Measurements from ENCODE around the gene FGR. TPM values are rescaled to one million over a fixed set of nuclear protein-coding genes. Genes with fewer than 3 reads are reported as not detected.
A peak's percentile ranks its signal among the peaks of the same experiment; 100 is the strongest.

Gene FGR
- total RNA-seq, 2 donors from 2014 or later, result 1.2 TPM; not detected in 1

DNA sequence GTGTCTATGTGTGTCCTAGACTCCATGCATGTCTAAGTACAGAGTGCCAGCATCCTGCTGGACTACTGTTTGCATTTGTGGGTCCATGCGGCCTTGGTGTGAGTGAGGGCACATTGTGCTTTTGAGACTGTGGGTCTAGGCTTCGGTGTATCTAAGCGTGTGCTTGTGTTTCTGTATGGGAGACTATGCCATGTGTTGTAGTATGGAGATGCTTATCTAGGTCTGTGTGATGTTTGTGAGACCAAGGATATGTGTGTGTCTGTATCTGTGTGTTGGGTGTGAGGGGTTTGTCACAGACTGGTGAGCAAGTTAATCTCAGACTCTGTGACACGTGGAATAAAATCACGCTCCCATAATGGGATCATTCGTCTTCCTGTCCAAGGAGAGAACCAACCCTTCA is 45.5 kb downstream of the FGR start:
- no peaks in the 10 kb centered on the region for H3K27me3 Mint-ChIP-seq
- H3K4me3 Mint-ChIP-seq, result no peak overlapping the region
- no peak overlapping the region for H3K27ac Mint-ChIP-seq
- ATAC-seq (replicated peaks), result no peak
- H3K36me3 Mint-ChIP-seq (ENCODE audit: low read depth), result no peaks in the 10 kb centered on the region
- no peaks in the 10 kb centered on the region for H3K9me3 Mint-ChIP-seq
- H3K4me1 Mint-ChIP-seq, result no peaks in the 10 kb centered on the region

DNA sequence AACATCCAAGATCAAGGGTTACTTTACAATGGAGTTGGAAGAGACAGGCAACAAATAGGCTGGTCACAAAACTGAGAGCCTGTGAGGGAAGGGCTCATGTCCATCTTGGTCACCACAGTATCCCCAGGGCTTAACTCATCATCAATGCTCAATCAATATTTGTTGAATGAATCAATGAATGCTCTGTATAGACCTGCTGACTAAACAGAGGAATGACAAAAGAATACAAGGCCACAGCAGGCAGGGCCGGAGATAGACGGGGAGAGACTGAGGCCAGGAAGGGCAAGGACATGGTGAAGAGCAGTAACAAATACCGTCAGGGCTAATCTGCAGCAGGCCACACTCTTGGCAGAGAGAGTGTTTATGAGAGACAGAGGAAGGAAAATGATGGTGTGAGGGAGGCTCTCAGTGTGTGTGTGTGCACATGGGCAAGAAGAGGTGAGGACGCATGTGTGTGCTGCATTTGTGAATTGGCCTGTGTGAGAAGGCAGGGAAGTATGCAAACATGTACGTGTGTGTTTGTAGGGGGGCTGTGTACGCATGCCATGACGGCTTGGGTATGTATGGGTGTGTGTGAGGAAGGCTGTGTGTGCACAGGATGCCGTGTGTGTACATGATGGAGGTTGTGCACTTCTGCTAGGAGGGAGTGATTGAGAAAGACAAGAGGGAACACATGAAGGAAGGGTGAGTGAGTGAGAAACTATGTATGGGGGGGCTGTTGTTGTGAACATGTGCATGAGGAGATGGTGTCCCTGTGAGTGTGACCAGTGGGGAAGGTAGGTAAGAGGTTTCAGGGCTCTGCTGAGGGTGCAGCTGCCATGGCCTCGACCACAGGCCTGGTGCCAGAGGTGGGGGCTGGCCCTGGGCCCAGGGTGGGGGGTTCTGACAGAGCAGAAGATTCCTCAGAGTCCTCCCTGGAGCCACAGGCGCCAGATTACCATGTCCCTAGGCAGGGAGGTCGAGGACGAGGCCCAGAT is 46.4 kb downstream of the FGR start:
- no peaks in the 10 kb centered on the region for H3K36me3 Mint-ChIP-seq (ENCODE audit: low read depth)
- H3K4me3 Mint-ChIP-seq, result no peak overlapping the region
- H3K4me1 Mint-ChIP-seq, result peaks cover under 1% of the 10 kb centered on the region
- no peak for ATAC-seq (replicated peaks)
- no peak overlapping the region for H3K27ac Mint-ChIP-seq
- no peaks in the 10 kb centered on the region for H3K27me3 Mint-ChIP-seq
- no peaks in the 10 kb centered on the region for H3K9me3 Mint-ChIP-seq

DNA sequence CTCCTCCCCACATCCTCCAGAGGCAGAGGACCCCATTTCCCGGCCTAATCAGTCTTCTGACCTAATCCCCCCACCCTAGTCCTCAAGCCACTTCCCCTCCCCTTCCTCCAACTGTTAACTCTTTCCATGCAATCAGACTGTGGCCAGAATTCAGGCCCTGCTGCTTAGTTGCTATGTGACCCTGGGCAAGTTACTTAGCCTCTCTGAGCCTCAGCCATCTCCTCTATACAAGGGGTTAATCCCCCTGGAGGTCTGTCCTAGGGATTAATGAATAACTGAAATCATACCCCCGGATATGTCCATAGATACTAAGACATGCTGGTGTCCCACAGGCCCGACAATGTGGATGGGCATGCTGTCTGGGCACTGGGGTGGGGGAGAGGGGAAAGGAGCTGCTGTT is 49.3 kb downstream of the FGR start:
- no peak for ATAC-seq (replicated peaks)
- Mint-ChIP-seq H3K27ac (no peak overlapping the region), H3K27me3 (peaks cover 3% of the 10 kb centered on the region), H3K9me3 (no peaks in the 10 kb centered on the region), H3K4me3 (no peak overlapping the region), H3K4me1 (peaks cover 16% of the 10 kb centered on the region), H3K36me3 (ENCODE audit: low read depth) (peaks cover 5% of the 10 kb centered on the region)

DNA sequence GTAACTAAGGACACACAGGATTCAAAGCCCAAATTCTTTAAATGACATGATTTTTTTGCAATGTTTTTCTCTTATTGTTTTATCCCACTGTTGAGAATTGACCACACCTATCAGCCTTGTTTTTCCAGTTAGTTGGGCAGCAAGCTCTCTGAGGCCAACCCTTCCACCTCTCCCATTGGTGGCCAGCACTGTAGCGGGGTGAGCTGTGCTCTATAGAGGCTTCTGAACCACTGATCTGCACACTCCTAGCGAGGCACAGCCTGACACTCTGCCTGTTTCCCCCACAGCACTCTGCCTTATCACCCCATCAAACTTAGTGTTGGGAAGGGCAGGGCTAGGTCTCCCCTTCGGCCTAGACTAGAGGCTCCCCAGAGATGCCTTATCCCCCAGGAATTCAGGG is 50.5 kb downstream of the FGR start:
- ATAC-seq (replicated peaks), result no peak
- peaks cover 16% of the 10 kb centered on the region for H3K4me1 Mint-ChIP-seq
- H3K27me3 Mint-ChIP-seq, result peaks cover 3% of the 10 kb centered on the region
- no peaks in the 10 kb centered on the region for H3K9me3 Mint-ChIP-seq
- no peak overlapping the region for H3K27ac Mint-ChIP-seq
- no peak overlapping the region for H3K4me3 Mint-ChIP-seq
- peaks cover 5% of the 10 kb centered on the region for H3K36me3 Mint-ChIP-seq (ENCODE audit: low read depth)

DNA sequence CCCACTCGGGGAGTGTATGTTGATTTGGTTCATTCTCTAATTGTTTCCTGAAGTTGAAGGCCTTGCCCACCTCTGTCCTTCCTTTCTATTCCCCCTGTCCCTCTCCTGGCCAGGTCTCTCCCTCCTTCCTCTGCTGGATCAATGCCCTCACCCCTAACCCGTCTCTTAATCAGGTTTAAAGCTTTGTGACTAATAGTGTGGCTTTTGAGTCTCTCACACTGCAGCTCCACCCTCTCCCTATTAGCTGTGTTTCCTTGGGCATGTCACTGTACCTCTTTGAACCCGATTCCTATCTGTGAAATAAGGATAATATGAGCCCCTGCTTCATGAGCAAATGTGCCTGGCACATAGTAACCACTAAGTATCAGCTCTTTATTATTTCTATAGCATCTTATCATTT is 51.5 kb downstream of the FGR start:
- H3K9me3 Mint-ChIP-seq, result no peaks in the 10 kb centered on the region
- H3K36me3 Mint-ChIP-seq (ENCODE audit: low read depth), result peaks cover 5% of the 10 kb centered on the region
- no peak overlapping the region for H3K4me3 Mint-ChIP-seq
- H3K27me3 Mint-ChIP-seq, result peaks cover 3% of the 10 kb centered on the region
- peak overlapping the region; percentile 47 for H3K27ac Mint-ChIP-seq
- H3K4me1 Mint-ChIP-seq, result peaks cover 16% of the 10 kb centered on the region
- ATAC-seq (replicated peaks), result no peak

DNA sequence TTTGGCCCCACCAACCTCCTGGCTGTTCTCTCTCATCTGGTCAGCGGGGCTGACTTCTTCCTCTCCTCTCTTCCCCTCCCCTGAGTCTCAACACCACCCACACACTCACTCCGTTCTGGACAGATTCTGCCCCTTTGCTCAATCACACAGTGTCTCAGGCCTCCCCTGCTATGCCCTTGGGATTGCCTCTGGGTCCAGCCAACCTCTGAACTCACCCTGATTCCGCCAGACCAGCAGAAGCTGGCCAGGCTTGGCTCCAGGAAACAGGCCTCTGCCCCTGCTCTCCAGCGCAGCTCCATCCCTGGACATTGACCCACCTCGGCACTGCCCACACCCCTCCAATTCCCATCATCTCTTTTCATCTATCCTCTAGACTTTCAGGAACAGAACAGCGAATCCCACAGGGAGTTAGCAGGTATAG is 53.2 kb downstream of the FGR start:
- peaks cover 5% of the 10 kb centered on the region for H3K36me3 Mint-ChIP-seq (ENCODE audit: low read depth)
- H3K27me3 Mint-ChIP-seq, result peaks cover 4% of the 10 kb centered on the region
- peaks cover 16% of the 10 kb centered on the region for H3K4me1 Mint-ChIP-seq
- peak overlapping the region; percentile 73 for H3K27ac Mint-ChIP-seq
- ATAC-seq (replicated peaks), result no peak
- no peak overlapping the region for H3K4me3 Mint-ChIP-seq
- H3K9me3 Mint-ChIP-seq, result no peaks in the 10 kb centered on the region

DNA sequence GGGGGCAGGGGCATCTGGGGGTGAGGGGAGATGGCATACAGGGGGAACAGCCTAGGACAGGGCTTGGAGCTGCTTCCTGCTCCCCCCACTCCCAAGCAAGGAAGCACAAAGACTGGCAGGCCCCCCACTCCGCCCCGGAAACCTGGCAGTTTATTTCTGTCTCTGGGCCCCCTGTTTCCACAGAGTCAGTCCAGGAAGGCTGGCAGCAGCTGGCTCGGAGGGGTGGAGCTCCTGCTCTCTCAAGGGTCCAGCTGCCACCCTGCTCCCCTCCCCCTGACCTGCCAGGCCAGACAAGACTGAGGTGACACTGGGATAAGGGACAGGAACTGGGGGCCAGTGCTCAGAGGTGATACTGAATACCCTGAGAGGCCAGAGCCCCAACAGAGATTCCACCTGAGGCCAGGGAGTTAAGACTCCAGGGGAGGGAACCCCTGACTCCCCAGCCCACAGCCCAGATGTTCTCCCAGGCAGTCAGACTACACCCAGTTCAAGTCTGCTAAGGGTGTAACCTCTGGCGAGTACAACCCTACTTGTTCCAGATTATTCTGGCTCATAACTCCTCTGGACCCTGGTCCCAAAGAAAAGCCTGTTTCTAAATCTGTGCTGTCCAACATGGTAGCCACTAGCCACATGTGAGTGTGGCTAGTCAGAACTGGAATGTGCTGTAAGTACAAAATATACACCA is 57.3 kb downstream of the FGR start:
- H3K36me3 Mint-ChIP-seq (ENCODE audit: low read depth), result peaks cover 5% of the 10 kb centered on the region
- no peak overlapping the region for H3K4me3 Mint-ChIP-seq
- no peak overlapping the region for H3K27ac Mint-ChIP-seq
- peaks cover 12% of the 10 kb centered on the region for H3K4me1 Mint-ChIP-seq
- no peak for ATAC-seq (replicated peaks)
- H3K9me3 Mint-ChIP-seq, result no peaks in the 10 kb centered on the region
- H3K27me3 Mint-ChIP-seq, result peaks cover 6% of the 10 kb centered on the region

DNA sequence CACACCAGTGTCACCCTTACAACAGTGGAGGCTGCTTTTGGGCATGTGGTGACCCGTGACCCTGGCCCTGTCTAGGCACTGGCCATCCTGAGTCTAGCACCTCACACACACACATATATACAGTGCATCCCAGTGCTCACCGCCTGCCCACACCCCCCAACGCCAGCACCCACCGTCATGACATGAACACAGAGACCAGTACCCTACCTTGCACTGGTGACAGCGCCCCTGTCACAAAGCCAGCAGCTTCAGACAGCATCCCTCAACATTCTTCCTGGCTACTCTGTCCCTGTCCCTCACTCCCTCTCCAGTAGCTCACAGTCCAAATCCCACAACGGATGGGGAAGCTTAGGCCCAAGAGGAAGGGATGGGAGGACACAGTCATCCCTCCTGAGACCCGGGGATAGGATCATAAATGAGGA is 58.2 kb downstream of the FGR start:
- Mint-ChIP-seq H3K4me1 (peaks cover 12% of the 10 kb centered on the region), H3K27ac (no peak overlapping the region), H3K4me3 (no peak overlapping the region), H3K9me3 (no peaks in the 10 kb centered on the region), H3K27me3 (peaks cover 3% of the 10 kb centered on the region), H3K36me3 (ENCODE audit: low read depth) (peaks cover 2% of the 10 kb centered on the region)
- no peak for ATAC-seq (replicated peaks)

DNA sequence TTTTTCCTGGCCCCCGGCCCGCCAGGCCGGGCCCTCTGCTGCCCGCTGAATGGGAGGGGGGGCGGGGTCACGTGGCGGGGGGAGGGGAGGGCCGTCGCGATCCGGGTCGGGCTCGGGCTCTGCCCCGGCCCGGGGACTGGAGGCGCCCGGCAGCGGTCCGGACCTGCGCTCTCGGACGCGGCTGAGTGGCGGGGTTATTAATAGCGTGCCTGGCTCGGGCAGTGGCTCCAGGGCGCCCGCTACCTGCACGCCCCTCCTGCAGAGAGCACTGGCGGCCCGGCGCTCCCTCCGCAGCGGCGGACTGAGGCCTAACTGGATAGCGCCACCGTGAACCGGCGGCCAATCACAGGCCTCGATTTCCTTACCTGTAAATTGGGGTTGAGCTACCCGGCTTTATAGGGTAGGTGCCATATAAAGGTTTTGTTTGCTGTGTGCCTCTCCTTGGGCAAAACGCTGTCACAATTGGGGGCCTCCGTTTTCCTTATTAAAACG is 59.1 kb downstream of the FGR start:
- Mint-ChIP-seq H3K4me1 (peaks cover 8% of the 10 kb centered on the region), H3K36me3 (ENCODE audit: low read depth) (no peaks in the 10 kb centered on the region), H3K27me3 (peaks cover 3% of the 10 kb centered on the region), H3K9me3 (no peaks in the 10 kb centered on the region), H3K4me3 (no peak overlapping the region), H3K27ac (no peak overlapping the region)
- peak; percentile 24 for ATAC-seq (replicated peaks)

DNA sequence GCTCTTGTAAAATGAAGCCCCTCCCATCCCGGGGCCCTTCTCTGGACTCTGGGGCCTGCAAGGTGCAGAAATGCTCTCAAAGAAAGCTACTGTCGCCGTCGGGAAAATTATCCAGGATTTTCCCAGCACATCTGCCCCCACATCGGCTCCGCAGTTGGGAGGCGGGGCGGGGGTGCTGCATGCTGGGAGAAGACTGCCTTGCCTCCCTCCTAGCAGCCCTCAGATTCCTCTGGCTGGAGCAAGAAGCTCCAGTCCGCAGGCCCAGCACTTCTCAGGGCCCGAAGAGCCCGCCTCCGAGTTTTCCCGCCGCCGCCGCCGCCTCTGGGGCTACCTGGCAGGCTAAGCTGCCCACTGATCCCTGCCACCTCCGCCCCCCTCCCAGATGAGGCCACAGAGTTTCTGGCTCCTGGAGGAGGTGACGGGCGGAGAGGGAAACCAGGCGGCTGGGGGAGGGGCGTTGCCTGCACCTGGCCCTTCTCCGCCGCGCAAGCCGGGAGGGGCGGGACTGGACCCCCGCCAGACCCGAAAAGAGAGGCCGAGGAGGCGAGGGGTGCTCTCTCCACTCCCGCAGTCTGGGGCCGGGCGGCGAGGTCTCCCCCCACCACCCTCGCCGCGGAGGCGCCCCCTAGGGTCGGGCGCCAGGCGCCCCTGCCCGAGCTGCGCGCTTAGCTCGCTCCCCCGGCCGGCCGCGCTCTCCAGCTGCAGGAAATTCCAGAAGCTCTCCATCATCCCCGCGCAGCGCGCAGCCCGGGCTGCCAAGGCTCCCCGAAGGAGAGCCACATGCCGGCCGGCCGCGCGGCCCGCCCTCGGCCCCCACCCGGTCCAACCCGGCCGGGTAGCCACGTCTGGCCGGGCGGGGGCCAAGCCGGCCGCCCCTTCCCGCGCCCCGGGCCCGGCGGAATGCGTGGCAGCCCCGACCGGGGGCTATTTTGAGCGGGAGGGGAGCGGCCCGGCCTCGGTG is 59.8 kb downstream of the FGR start:
- Mint-ChIP-seq H3K36me3 (ENCODE audit: low read depth) (no peaks in the 10 kb centered on the region), H3K4me1 (peaks cover 8% of the 10 kb centered on the region), H3K9me3 (no peaks in the 10 kb centered on the region), H3K27ac (no peak overlapping the region), H3K4me3 (no peak overlapping the region), H3K27me3 (peaks cover 3% of the 10 kb centered on the region)
- ATAC-seq (replicated peaks), result no peak

DNA sequence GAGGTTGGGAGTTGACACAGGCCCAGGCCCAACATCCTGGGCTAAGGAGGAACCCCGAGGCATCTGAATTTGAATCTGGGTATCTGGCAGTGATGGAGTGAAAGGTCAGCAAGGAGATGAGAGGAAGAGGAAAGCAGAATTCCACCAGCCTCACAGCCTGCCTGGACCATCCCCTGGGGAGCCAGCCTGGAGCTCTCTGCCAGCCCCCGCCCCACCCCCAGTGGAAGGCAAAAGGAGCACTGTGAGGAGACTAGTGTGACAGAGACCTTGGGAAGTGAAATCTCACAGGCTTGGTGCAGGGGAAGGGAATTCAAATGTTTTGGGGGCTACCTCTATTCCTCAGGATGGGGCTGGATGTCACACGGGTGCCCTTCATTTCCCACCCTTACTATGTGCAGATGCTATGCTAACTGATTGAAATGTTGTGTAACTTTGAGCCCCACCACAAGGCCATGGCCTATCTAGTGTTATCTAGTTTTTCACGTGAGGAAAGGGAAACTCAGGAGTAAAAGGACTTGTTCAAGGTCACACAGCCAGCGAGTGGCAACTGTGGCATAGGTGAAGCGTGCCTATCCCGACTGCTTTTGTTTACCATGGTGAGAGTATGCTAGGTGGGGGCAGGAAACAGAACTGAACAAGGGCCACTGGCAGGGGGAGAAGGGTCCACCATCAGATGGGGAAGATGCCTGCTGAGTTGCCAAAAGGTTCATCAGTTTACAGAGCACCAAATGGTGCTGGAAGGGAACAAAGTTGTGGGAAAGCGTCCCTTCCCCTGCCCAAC is 60.8 kb downstream of the FGR start:
- Mint-ChIP-seq H3K36me3 (ENCODE audit: low read depth) (no peaks in the 10 kb centered on the region), H3K27ac (peak overlapping the region; percentile 2), H3K9me3 (no peaks in the 10 kb centered on the region), H3K27me3 (peaks cover 3% of the 10 kb centered on the region), H3K4me3 (no peak overlapping the region), H3K4me1 (peaks cover 9% of the 10 kb centered on the region)
- no peak for ATAC-seq (replicated peaks)

DNA sequence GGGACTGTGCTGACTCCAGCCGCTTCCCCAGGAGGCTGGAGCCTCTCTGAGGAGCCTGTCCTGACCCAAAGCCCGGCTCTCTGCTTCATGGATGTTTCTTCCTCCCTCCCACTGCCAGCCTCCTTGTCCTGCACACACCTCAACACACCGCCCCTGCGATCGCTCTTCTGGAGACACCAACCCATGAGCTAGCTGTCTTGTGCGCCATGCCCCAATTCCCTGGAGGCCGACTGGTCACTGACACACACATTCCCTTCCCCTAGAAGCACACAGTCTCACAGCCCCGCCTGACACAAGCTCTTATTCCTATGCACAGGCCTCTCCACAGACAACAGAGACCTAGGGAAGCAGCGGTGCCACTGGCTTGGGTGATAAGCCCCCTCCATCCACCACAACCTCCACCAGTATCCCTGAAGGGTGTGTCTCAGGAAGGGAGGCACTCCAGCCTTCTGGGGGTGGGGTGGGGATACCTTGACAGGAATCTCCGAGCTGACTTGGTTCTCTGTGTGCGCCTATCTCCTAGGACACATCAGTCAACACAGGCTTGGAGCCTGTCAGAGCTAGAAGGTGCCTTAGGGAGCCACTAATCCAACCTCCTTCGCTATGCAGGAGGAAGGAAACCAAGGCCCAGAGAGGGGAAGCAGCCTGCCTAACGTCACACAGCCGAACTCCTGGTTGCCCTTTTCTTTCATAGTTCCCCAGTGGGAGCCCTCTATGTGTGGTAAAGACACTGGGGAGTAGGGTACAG is 62.1 kb downstream of the FGR start:
- no peak for ATAC-seq (replicated peaks)
- no peak overlapping the region for H3K4me3 Mint-ChIP-seq
- no peaks in the 10 kb centered on the region for H3K36me3 Mint-ChIP-seq (ENCODE audit: low read depth)
- no peaks in the 10 kb centered on the region for H3K9me3 Mint-ChIP-seq
- peak overlapping the region; percentile 64 for H3K27ac Mint-ChIP-seq
- peaks cover 18% of the 10 kb centered on the region for H3K4me1 Mint-ChIP-seq
- H3K27me3 Mint-ChIP-seq, result peaks cover 3% of the 10 kb centered on the region

Measured in activated T-helper 17 cell treated with anti-CD3 and anti-CD28 coated beads, Interleukin-2, amount 50 U/mL, for 72 hours (primary cell).